Mucosa of rectum (tissue), 2 donors: Measurements from ENCODE around the gene SIGLEC8.

Experiments
- H3K27ac ChIP-seq, 2 donors: one replicate each; pipeline ENCODE4 v1.7.0; 2013; ENCODE audit warnings: inconsistent platforms in 2 of 2, low read depth in 2 of 2, low read length in 2 of 2
- H3K27me3 ChIP-seq, 2 donors: one replicate each; pipeline ENCODE4 v1.7.0; 2013; ENCODE audit warnings: low read length in 2 of 2; ENCODE audit not compliant: control insufficient read depth in 2 of 2, insufficient read depth in 2 of 2
- H3K36me3 ChIP-seq, 2 donors: one replicate each; pipeline ENCODE4 v1.7.0; 2013; ENCODE audit warnings: low read length in 2 of 2; ENCODE audit not compliant: control insufficient read depth in 2 of 2, insufficient read depth in 2 of 2
- H3K4me1 ChIP-seq, 2 donors: one replicate each; pipeline ENCODE4 v1.7.0; 2013; ENCODE audit warnings: low read length in 2 of 2, mild to moderate bottlenecking in 1 of 2; ENCODE audit not compliant: control insufficient read depth in 2 of 2, insufficient read depth in 2 of 2
- H3K4me3 ChIP-seq, 2 donors: one replicate each; pipeline ENCODE4 v1.7.0; 2013; ENCODE audit warnings: low read length in 2 of 2
- H3K9ac ChIP-seq, 2 donors: one replicate each; pipeline ENCODE4 v1.7.0; 2013; ENCODE audit warnings: low read length in 2 of 2, low read depth in 1 of 2, mild to moderate bottlenecking in 1 of 2
- H3K9me3 ChIP-seq, 2 donors: one replicate each; pipeline ENCODE4 v1.7.0; 2013; ENCODE audit warnings: low read length in 2 of 2; ENCODE audit not compliant: control insufficient read depth in 2 of 2
- donor health status: healthy.
- donor health status: Normal muscosa, but diverticular disease.

SIGLEC8 gene

DNA sequence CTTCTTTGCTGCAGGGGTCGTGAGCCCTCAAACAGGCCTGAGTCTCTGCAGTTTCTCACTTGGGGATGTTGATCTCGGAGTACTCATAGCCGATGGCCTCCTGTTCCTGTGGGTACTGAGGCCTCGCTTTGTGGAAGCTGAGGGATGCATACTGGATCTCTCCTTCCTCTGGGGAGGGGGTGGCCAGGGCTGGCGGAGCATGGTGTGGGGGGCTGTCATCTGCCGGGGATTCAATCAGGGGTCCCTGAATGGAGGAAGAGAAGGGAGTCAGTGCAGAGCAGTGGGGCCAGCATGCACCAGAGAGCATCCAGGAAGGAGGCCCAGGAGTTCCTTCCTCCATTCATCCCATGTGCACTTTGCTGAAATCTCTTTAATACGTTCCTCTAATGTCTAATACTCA, 33.3 kb upstream of the SIGLEC8 start:
- Histone ChIP-seq H3K27me3 (no peaks in the 10 kb centered on the region), H3K36me3 (no peaks in the 10 kb centered on the region)

DNA sequence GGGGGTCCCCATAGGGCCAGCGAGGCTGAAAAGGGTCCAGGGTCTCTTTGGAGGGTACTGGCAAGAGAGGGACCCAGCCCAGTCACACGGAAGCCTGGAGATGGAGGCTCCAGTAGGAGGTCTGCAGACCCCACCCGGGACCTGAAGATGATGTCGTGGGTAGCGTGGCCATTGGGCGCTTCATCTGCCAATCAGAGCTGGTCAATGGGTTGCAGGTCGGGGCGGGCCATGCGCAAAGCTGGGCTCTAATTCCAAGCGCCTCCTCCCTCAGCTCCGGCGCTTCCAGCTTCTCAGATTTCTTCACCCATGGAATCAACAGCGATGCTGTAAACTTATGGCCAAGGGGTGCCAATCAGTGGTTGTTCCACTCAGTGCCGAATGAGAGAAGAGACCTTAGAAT, 32.4 kb upstream of the SIGLEC8 start:
- H3K4me3 ChIP-seq, result no peak overlapping the region
- no peaks in the 10 kb centered on the region for H3K27me3 ChIP-seq
- H3K9me3 ChIP-seq, result no peaks in the 10 kb centered on the region
- H3K27ac ChIP-seq, result no peak overlapping the region
- H3K36me3 ChIP-seq, result no peaks in the 10 kb centered on the region
- H3K4me1 ChIP-seq, result no peaks in the 10 kb centered on the region
- H3K9ac ChIP-seq, result no peak overlapping the region

More for the DNA sequence above, 33.3 kb upstream of the SIGLEC8 start:
- H3K4me3 ChIP-seq, result no peak overlapping the region
- H3K9me3 ChIP-seq, result no peaks in the 10 kb centered on the region
- no peak overlapping the region for H3K27ac ChIP-seq
- no peaks in the 10 kb centered on the region for H3K4me1 ChIP-seq
- no peak overlapping the region for H3K9ac ChIP-seq

DNA sequence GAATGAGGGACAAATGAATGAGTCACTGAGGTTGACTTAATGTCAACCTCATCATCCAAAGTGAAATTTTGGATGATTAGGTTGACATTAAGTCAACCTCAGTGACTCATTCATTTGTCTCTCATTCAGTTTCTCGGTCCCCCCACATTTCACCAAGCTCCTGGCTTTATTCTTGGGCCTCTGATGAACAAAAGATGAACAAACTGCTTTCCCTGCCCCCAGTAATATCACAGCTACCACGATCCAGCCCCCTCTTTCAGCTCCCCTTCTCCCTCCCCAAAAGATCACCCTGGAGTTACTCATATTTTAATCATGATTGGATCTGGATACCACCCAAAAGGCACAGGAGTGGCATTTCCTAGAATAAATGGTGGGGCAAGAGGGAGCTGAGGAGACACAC, 30.9 kb upstream of the SIGLEC8 start:
- Histone ChIP-seq H3K4me1 (no peaks in the 10 kb centered on the region), H3K27ac (no peak overlapping the region), H3K27me3 (no peaks in the 10 kb centered on the region), H3K9ac (no peak overlapping the region), H3K9me3 (no peaks in the 10 kb centered on the region), H3K36me3 (no peaks in the 10 kb centered on the region), H3K4me3 (no peak overlapping the region)

DNA sequence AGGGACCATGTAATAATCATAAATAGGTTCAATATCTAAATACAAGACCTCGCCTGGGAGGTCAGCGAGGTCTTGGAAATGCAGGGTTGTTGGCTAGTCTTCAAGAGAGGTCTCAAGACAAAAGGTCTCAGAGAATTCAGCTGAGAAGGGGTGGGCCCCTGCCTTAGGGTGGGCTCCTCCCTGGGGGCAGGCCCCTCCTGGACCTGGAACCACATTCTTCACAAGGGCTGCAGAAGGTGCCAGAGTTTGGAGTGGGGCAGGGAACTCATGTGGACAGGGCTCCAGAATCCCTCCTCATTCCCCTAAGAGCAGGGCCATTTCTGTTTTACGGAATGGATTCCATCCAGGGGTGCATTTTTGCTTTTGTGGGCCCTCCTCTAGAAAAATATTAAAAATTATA, 30.2 kb upstream of the SIGLEC8 start:
- Histone ChIP-seq H3K9me3 (no peaks in the 10 kb centered on the region), H3K9ac (no peak overlapping the region), H3K36me3 (no peaks in the 10 kb centered on the region), H3K4me3 (no peak overlapping the region), H3K27ac (no peak overlapping the region), H3K27me3 (no peaks in the 10 kb centered on the region), H3K4me1 (no peaks in the 10 kb centered on the region)

DNA sequence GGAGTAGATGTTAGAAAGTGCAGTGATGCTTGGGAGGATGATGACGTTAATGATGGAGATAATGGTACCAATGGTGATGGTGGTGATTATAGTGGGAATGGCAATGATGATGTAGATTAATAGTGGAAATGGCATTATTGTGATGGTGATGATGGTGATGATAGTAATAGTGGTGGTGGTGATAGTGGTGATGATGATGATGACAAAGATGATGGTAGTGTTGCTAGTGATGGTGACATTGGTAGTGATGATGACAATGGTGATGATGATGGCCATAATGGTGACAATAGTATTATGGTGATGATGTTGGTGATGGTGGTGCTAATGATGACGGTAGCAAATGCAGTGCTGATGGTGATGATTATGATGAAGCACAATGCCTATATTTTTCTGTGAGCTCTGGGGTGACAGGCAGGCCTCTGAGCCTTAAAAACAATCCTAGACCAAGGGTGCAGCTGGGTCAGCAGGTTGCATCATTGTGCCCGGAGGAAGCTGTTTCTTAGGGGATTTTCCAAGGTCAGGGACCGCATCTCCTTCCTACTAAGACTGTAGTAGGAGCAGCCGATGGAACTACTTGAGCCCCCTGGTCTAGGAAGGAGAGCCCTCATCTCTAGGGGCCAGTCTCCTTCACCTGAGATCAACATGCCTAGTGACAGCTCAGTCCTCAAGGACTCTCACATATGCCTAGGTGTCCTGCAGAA, 27.9 kb upstream of the SIGLEC8 start:
- no peaks in the 10 kb centered on the region for H3K27me3 ChIP-seq
- H3K4me3 ChIP-seq, result no peak overlapping the region
- H3K4me1 ChIP-seq, result no peaks in the 10 kb centered on the region
- no peaks in the 10 kb centered on the region for H3K36me3 ChIP-seq
- no peaks in the 10 kb centered on the region for H3K9me3 ChIP-seq
- H3K27ac ChIP-seq, result no peak overlapping the region
- no peak overlapping the region for H3K9ac ChIP-seq

DNA sequence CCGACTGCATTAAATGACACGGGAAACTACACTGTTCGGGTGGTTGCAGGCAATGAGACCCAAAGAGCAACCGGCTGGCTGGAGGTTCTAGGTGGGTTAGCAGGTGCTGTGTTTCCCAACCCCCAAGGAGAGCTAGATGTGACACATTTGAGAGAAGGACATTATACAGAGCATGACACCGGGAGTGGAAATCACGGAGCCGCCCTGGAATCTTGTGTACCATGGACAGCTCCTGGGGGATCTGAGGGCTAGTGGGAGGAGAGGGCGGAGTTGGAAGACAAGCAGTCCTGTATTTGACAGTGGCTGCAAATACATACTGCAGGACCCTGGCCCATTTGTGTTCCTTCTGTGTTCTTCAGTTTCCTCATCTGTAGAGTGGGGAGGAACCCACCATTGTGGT, 22.3 kb upstream of the SIGLEC8 start:
- H3K36me3 ChIP-seq, result no peaks in the 10 kb centered on the region
- no peak overlapping the region for H3K9ac ChIP-seq
- peaks cover 0 to 5% of the 10 kb centered on the region in 2 donors for H3K4me1 ChIP-seq
- H3K4me3 ChIP-seq, result no peak overlapping the region
- no peak overlapping the region for H3K27ac ChIP-seq
- peaks cover 0 to 2% of the 10 kb centered on the region in 2 donors for H3K27me3 ChIP-seq
- no peaks in the 10 kb centered on the region for H3K9me3 ChIP-seq

DNA sequence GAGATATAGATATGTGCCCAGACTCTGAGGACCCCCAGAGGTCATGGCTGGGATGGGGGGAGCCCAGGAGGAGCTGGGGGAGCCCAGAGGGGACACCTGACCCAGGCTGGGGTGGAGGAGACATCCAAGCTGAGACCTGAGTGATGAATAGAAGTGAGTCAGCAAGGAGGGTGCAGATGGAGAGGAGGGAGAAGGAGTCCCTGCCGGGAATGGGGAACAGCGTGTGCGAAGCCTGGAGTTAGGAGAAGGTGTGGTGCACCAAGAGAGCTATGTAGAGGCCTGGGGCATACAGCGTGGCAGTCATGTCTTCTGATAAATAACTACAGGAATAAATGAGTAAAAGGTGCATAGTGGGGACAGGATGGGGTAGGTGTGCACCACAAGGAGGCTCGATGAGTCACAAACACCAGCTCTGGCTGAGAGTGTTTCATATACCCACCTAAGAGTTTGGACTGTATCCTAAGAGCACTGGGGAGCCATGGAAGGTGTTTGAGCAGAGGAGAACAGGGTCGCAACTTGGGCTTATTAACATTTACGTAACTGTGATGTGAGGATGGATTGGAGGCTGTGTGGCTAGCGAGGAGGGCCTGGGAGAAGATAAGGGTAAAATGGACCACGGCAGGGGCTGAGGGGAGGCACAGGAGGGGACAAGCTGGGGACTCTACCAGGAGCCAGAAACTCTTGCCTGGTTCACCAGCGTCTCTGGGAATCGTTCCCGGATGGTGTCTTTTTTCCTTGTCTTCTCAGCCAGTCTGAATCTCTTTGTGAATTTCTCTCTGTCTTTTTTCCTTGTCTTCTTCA, 21.5 kb upstream of the SIGLEC8 start:
- H3K36me3 ChIP-seq, result no peaks in the 10 kb centered on the region
- H3K9ac ChIP-seq, result no peak overlapping the region
- H3K4me1 ChIP-seq, result peaks cover 0 to 5% of the 10 kb centered on the region in 2 donors
- no peak overlapping the region for H3K4me3 ChIP-seq
- H3K9me3 ChIP-seq, result no peaks in the 10 kb centered on the region
- H3K27me3 ChIP-seq, result peaks cover 0 to 2% of the 10 kb centered on the region in 2 donors
- H3K27ac ChIP-seq, result no peak overlapping the region

DNA sequence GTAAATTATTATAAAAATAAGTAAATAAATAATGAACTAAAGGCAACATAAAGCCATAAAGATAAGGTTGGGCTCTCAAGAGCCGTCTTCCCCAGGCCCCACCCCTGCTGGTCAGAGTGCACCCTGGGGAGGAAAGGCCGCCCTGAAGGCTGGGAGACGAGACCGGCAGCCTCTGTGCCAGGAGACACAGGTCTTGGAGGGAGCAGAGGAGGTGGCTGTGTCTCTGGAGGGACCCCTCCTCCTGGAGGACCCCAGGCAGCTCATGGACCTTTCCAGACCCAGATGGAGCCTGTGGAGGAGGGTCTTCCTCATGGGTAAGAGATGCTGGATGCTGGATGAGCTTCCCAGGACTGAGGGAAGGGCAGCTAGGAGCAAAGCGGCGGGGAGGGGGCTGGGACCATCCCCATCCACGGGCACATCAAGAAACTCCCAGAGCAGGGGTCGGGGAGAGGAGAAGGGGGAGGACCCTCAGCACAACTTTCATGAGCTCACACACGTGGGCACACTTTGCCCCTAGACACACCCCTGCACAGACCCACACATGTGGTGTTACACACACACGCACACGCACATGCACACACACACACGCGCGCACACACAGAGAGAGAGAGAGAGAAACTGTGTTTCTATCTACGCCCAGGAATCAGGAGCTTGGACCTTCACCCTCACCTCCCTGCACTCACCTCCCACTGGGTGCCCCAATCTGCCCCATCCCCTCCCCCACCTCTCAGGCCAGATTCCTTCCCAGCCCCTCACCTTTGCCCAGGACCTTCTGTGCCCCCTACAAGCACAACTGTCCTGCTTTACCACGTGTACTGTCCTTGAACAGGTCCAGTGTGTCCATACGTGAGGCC, 20.4 kb upstream of the SIGLEC8 start, which contains the start of gene CEACAM18:
TSS of gene CEACAM18 (plus strand) at position 159 of the 854 bp plus-strand sequence.
- Histone ChIP-seq H3K27me3 (peaks cover 0 to 2% of the 10 kb centered on the region in 2 donors), H3K27ac (no peak within 1 kb of the TSS), H3K4me3 (no peak within 1 kb of the TSS), H3K9me3 (no peaks in the 10 kb centered on the region), H3K36me3 (no peaks in the 10 kb centered on the region), H3K4me1 (peaks cover 0 to 5% of the 10 kb centered on the region in 2 donors), H3K9ac (no peak within 1 kb of the TSS)

DNA sequence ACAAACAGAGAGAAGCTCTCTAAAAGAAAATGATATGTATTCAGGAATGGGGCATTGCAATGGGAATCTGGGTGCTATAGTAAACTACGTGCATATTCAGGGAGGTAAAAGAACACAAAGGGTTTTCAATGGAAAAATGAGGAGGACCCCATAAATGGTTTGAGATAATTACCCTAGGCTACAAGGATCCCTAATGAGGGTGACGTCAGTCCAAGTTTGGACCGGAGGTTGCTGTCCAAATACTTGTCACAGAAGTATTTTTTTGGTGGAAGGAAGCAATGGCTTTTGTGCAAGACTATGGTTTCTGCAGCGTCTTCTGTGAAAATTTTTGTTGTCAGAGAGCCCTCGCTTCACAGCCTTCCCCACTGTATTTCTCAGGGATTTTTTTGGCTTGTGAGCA, 19.1 kb upstream of the SIGLEC8 start:
- Histone ChIP-seq H3K4me3 (no peak overlapping the region), H3K27ac (no peak overlapping the region), H3K9ac (no peak overlapping the region), H3K27me3 (peaks cover 0 to 2% of the 10 kb centered on the region in 2 donors), H3K9me3 (no peaks in the 10 kb centered on the region), H3K4me1 (peaks cover 0 to 5% of the 10 kb centered on the region in 2 donors), H3K36me3 (no peaks in the 10 kb centered on the region)

DNA sequence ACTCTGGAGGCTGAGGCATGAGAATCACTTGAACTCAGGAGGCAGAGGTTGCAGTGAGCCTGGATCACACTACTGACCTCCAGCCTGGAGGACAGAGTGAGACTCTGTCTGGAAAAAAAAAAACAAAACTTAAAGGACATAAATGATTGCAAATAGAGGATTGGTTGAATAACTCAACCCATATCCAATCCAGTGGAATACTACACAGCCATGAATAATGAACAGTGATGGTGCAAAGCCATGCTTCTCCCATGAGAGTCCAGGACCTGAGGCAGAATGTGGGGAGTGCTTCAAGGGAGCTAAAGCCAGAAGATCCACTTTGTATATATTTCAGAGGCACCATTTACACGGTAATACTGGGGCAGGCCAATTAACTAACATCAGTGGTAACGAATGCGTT, 17.9 kb upstream of the SIGLEC8 start:
- no peak overlapping the region for H3K4me3 ChIP-seq
- H3K27ac ChIP-seq, result no peak overlapping the region
- H3K27me3 ChIP-seq, result peaks cover 0 to 2% of the 10 kb centered on the region in 2 donors
- H3K9ac ChIP-seq, result no peak overlapping the region
- H3K36me3 ChIP-seq, result no peaks in the 10 kb centered on the region
- peaks cover 0 to 5% of the 10 kb centered on the region in 2 donors for H3K4me1 ChIP-seq
- H3K9me3 ChIP-seq, result no peaks in the 10 kb centered on the region
